Renal pelvis (tissue), 4 donors: ENCODE measurements around the gene DDX25. TPM values are rescaled to one million over a fixed set of nuclear protein-coding genes. Genes with fewer than 3 reads are reported as not detected.

ENCODE experiments used
- DNase-seq: peaks from one replicate; pipeline ENCODE4 v3.0.0-alpha.2; 2013
- polyA plus RNA-seq, 3 donors: library from polyadenylated mRNA; unstranded; fragments of 120-200 nt; gene quantifications; one replicate each; pipeline ENCODE4 v1.2.1, GENCODE V29; 2013; ENCODE audit not compliant: insufficient read length in 3 of 3

DDX25 gene
- polyA plus RNA-seq, 3 donors, result 4.7 to 5.5 (median 4.8) TPM

DNA sequence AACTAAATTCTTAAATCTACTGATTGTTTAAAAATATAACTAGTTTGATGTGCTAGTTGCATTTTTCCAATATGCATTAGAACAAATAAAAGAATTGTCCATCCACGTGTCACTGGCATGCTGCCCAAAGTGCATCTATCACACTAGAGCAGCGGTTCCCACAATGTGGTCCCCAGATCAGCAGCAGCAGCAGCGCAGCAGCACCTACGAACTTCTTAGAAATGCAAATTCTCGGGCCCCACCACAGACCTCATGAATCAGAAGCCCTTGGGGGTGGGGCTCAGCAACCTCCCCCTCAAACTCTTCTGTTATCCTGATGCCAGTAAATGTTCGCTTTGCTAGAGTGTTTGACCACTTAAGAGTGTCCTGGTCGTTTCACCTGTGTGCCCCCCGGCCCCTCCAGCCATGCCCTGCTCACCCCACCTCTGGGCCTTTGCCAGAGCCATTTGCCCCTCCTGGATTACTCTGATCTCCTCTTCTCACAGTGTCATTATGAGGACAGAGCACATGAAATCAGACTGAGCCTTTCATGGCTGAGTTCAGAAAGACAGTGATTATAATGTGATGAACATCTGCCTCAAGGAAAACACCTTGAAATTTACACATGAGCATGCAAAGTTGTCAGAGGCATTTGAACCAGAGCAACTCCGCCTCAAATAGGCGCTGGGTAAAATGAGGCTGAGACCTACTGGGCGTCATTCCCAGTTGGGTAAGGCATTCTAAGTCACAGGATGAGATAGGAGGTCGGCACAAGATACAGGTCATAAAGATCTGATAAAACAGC, 28.9 kb downstream of the DDX25 start:
- no peak for DNase-seq

- DNase-seq, result no peak
These were observed 30.2 kb downstream of the DDX25 start for GRCh38 chr11:125934473-125934872.

- DNase-seq, result no peak
These were observed 30.7 kb downstream of the DDX25 start for GRCh38 chr11:125935056-125935455.

DNA sequence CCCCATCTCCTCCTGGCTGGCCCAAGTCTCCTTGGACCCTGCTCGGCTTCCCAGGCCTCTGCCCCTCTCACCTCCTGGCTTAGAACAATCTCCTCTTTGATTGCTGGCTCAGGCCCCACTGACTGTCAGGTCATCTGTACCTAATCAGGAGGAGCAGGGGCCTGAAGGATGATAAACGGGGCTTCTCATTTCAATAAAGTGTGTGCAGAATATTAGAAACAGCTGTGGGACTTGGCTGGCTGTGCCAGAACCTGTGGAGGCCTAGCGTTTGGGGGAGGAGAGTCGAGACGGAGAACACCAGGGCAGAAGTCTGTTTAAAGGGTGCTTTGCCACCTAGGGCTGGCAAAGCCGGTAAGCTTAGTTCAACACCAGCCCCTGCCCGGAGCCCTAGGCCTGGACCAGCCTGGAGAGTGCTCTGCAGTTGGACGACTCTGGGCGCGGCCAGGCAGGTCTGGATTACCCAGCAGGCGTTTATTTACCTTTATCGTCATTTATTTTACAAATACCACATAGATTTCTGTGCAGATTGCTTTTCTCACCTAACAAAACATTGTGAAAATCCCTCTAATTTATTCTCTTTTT, 31.4 kb downstream of the DDX25 start:
- DNase-seq, result no peak

- no peak for DNase-seq
These were observed 34.1 kb downstream of the DDX25 start for GRCh38 chr11:125938418-125938817.

- DNase-seq, result no peak
These were observed 34.8 kb downstream of the DDX25 start for GRCh38 chr11:125939081-125939521.

GRCh38 chr11:125940145-125940544, 35.8 kb downstream of the DDX25 start:
- no peak for DNase-seq

GRCh38 chr11:125941267-125941618, 36.9 kb downstream of the DDX25 start:
- DNase-seq, result no peak

GRCh38 chr11:125941619-125942611, 37.6 kb downstream of the DDX25 start:
- peak; percentile 42 for DNase-seq

DNA sequence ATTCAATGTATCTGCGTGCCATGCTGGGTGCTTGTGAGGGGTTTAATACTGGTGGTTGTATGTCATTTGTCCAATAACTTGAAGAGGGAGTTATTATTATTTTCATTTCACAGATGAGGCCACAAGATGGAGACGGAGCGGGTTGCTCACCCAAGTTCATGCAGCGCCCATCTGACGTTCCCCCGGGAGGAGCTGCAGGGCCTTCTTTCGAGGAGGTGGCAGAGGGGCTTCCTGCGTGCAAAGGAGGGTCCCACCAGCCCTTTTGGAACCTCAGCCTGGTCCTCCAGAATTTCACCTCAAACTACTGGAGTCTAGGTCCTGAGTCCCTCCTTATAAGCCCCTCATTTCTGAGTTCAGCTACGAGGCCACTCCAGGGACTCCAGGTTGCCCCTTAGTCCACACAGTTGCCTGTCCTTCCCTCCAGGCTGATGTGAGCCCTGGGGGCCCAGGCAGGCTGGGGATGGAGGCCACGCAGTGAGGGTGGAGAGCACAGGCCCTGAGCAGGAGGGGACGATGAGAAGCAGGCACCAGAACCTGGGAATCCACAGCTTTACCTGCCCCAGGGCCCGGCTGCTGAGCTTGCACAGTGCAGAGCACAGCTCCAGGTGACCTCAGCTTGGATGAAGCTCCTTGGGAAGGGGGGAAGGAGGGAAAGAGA, 38.6 kb downstream of the DDX25 start:
- DNase-seq, result no peak

DNA sequence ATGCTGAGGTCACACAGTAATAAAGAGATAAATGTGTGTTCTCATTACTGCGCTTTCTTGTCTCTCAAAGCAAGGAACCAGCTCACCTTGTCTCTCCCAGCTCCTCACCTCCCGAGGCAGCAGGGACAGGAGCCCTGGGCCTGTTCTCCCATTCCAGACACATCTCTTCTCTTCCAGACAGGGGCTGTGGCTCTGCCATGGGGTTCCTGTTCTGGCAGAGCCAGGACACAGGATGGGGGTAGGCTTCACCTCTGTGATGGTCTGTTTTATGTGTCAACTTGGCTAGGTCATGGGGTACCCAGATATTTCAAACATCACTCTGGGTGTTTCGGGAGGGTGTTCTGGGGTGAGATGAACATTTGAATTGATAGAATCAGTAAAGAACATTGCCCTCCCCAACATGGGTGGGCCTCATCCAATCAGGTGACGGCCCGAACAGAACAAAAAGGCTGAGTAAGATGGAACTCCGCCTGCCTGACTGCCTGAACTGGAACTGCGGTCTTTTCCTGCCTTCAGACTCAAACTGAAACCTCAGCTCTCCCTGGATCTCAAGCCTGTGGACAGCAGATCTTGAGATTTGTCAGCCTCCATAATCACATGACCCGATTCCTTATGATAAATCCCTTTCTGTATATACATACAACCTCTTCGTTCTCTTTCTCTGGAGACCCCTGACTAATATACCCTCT, 39.5 kb downstream of the DDX25 start:
- DNase-seq, result no peak

GRCh38 chr11:125944350-125945010, 40.2 kb downstream of the DDX25 start:
- no peak for DNase-seq

DNA sequence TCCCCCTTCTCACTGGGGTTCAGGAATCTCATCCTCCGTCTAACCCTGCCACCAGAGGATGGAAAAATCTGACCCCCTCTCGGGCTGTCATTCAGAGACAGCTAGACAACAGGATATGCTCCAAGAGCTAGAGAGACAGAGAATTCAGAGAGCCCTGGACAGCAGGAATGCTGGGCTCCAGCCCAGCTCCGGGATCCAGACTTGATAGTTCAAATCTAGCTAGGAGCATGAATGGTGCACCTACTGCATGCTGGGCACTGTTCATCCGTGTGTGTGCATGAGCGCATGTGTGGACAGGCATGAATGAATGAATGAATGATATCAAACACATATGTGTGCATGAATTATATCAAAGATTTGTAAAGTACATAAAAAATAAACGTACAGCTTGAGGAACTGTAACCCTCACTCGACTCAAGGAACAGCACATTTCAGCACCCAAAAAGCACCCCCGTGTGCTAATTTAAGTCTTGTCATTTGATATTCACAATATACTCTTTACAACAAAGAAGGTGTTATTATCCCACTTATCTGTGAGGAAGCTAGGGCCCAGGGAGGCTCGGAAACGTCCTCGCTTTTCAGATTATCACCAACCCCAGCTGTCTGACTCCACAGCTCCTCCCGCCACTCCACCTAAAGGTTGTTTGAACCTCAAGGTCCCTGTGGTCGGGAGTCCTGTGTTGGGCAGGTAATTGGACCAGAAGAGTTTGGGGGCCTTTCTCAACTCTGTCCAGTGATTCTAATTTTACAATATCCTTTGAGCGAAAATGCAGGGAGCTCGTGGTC, 40.9 kb downstream of the DDX25 start:
- DNase-seq, result no peak

GRCh38 chr11:125945797-125946520, 41.7 kb downstream of the DDX25 start, which contains the start of gene VSIG10L2:
Gene VSIG10L2, plus strand, starts transcription at chr11:125946044. Its CDS starts 12 bp downstream, at chr11:125946056.
- DNase-seq, result no peak

GRCh38 chr11:125946712-125947418, 42.6 kb downstream of the DDX25 start:
- no peak for DNase-seq

- DNase-seq, result no peak
These were observed 43.3 kb downstream of the DDX25 start for GRCh38 chr11:125947419-125948277.
